MM.1S (cell line): ENCODE measurements around the gene HINT2.

Experiments used
- EZH2 ChIP-seq: fragments of 300-600 bp; sonication (generic); optimal IDR thresholded peaks from 2 replicates; pipeline ENCODE3; 2017; ENCODE audit warnings: low read depth, mild to moderate bottlenecking, antibody characterized with exemption, low read length, mixed read lengths
- EZH2phosphoT487 ChIP-seq: fragments of 300-600 bp; sonication (generic); IDR thresholded peaks from 2 replicates; pipeline ENCODE4 v1.6.1; 2018; ENCODE audit warnings: antibody characterized with exemption, low read length
- TF ChIP-seq, protein P1 (sequence below): fragments of 300-600 bp; sonication (generic); IDR thresholded peaks from 2 replicates; pipeline ENCODE4 v1.5.1; 2016; ENCODE audit warnings: antibody characterized with exemption, low read length, mixed read lengths

GRCh38 chr9:35816708-35817107 is 1.9 kb upstream of the HINT2 start:
- TF ChIP-seq, protein P1, sequence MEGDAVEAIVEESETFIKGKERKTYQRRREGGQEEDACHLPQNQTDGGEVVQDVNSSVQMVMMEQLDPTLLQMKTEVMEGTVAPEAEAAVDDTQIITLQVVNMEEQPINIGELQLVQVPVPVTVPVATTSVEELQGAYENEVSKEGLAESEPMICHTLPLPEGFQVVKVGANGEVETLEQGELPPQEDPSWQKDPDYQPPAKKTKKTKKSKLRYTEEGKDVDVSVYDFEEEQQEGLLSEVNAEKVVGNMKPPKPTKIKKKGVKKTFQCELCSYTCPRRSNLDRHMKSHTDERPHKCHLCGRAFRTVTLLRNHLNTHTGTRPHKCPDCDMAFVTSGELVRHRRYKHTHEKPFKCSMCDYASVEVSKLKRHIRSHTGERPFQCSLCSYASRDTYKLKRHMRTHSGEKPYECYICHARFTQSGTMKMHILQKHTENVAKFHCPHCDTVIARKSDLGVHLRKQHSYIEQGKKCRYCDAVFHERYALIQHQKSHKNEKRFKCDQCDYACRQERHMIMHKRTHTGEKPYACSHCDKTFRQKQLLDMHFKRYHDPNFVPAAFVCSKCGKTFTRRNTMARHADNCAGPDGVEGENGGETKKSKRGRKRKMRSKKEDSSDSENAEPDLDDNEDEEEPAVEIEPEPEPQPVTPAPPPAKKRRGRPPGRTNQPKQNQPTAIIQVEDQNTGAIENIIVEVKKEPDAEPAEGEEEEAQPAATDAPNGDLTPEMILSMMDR, result peak; percentile 19
- TF ChIP-seq EZH2 (no peak), EZH2phosphoT487 (no peak)
